Stimulated activated CD8-positive, alpha-beta memory T cell treated with anti-CD3 and anti-CD28 coated beads, Interleukin-4, amount 100 ng/mL, for 24 hours (primary cell): Measurements from ENCODE around the gene PIK3R6.

Source experiments
- DNase-seq: peaks from one replicate; pipeline ENCODE4 v3.0.0-alpha.2; 2020; ENCODE audit warnings: low read depth

Gene PIK3R6, protein sequence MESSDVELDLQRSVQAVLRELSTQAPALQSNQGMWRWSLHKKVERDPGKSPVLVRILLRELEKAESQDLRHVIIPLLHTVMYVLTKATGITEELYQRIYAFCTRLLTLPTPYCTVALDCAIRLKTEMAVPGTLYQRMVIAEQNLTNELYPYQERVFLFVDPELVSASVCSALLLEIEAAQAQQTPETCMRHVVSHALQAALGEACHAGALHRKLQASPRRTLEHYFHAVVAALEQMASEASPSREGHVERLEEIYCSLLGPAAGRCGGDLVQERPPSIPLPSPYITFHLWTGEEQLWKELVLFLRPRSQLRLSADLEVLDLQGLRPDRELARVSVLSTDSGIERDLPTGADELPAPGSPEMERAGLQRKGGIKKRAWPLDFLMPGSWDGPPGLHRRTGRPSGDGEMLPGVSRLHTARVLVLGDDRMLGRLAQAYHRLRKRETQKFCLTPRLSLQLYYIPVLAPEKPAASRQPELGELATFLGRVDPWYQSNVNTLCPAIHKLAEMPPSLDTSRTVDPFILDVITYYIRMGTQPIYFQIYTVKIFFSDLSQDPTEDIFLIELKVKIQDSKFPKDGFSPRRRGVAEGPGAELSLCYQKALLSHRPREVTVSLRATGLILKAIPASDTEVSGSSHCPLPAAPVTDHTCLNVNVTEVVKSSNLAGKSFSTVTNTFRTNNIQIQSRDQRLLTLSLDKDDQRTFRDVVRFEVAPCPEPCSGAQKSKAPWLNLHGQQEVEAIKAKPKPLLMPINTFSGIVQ

DNA sequence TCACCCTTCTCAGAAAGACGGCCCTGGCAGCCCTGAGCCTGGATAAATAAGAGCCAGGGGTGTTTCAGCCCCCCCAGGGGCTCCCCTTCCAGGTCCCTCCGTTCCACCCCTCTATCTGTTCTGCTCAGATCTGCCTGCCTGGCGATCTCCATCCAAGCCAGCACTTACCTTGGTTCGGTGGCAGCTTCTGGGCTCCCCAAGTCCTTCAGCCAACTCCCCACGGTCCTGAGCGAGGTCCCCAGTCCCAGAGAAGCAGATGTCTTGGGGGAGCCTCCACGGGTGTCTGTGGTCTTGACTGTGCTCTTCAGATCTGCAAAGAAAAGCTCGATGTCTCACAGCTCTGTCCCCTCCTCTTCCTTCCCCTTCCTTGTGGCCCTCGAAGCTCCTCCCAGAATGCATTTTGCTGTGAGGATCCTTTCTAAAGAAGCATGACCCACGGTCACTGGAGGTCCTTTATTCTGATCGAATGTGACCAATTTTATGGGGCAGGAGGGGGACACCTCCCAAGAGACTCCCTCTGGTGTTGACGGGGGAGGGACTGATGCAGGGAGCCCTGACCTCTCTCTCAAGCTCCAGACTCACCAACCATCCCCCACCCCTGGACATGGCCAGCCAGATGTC is at the start of gene PIK3R6:
TSS of gene PIK3R6 (minus strand) at position 314 of the 621 bp plus-strand sequence. CDS start 17,880 bp downstream, outside the sequence.
- no peak for DNase-seq

DNA sequence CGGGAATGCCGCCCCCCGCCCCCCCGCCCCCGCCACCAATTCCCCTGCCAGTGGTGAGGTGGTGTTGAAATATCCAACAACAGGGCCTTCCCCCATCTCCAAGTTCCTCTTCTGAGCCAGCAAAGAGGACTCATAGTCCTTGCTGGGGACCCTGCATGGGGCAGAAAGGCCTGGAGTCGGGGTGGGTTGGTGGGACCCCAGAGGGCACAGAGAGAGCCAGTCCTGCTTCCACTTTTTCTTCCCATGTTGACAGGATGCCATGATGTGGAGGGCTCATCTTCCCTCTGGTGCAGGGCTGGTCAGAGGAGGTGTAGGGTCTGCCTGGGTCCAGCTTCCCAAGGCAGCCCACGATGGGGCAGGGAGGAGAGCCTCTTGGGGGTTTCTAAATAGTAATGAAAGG is 49.0 kb upstream of the PIK3R6 start:
- no peak for DNase-seq

- DNase-seq, result no peak
Measured at GRCh38 chr17:8914554-8914953, 47.1 kb upstream of the PIK3R6 start.

GRCh38 chr17:8913879-8914278 is 46.4 kb upstream of the PIK3R6 start:
- no peak for DNase-seq

GRCh38 chr17:8913091-8913490 is 45.6 kb upstream of the PIK3R6 start:
- no peak for DNase-seq

DNA sequence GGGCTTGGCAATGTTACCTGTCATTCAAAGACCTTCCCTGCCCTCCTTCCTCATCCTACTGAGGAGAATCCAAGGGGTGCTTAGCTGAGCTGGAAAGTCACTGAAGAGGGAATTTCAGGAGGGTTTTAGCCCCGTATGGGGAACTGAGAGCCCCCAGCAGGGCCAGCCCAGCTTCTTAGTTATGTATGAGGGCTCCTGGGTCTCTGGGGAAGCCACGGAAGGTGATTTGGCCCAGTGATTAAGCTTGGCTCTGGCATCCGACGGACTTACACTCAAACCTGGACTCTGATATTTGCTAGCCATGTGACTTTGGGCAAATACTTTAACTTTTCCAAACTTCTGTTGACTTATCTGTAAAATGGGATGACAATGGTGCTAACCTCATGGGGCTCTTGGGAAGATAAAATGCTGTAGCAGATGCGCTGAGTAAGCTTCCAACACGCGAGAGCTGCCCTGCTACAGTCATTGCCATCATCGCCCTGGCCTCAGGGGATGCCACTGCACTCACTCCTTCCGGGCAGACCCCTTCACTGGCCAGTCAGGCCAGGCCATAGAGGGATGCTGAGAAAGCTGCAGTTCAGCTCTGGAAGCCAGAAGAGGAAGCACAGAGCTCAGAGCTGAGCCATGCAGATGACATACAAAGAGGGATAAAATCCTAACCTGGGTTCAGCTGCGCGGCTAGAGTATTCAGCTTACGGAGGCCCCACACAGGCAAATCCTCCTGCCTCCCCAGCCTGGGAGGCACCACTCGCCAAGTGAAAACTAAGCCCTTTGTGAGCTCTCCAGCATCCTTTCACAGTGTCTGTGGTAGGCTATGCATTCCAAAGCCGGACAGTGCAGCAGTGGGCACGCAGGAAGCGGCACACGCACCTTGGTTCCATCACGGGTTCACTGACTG is 44.9 kb upstream of the PIK3R6 start:
- no peak for DNase-seq

GRCh38 chr17:8910969-8911604 is 43.6 kb upstream of the PIK3R6 start:
- no peak for DNase-seq

- DNase-seq, result no peak
Measured at GRCh38 chr17:8909586-8910270, 42.3 kb upstream of the PIK3R6 start.

DNA sequence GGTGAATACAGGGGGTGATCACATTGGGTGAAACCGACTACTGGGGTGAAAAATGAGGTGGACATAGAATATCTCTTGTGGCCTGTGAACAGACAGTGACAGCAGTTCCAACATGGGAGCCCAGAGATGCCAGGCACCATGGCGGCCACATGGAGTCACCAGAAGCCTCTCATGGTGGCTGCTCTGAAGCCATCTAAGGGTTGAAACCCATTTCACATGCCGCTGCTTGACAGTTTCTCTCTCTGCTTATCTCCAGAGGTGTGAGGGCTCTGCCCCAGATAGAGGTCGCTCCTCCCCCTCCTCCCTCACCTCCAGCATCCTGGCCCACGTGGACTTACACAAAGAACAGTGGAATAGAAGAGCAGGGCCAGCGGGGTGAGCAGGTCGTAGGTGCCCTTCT is 37.9 kb upstream of the PIK3R6 start:
- DNase-seq, result no peak

DNA sequence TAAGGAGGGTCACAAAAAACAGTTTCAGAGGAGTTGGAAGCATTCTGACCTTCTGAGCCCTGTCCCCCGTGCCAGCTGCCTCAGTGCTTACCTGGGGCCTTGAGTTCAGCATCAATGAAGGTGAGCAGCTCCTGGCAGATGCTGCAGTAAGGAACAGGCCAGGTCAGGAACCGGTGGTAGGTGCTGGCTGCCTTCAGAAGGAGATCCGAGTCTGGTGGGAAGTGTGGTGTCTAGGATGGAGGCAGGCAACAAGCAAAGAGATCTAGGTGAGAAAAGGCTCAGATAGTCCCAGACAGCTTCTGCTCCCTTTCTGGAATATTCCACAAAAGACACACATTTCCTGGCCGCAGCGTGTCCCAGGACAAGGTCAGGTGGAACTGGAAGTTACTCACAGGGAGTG is 37.2 kb upstream of the PIK3R6 start:
- DNase-seq, result no peak

- DNase-seq, result no peak
Measured at GRCh38 chr17:8904201-8904600, 36.7 kb upstream of the PIK3R6 start.

- DNase-seq, result no peak
Measured at GRCh38 chr17:8900626-8901585, 33.4 kb upstream of the PIK3R6 start.

GRCh38 chr17:8900207-8900606 is 32.7 kb upstream of the PIK3R6 start:
- DNase-seq, result no peak

GRCh38 chr17:8898636-8899035 is 31.2 kb upstream of the PIK3R6 start:
- DNase-seq, result no peak

DNA sequence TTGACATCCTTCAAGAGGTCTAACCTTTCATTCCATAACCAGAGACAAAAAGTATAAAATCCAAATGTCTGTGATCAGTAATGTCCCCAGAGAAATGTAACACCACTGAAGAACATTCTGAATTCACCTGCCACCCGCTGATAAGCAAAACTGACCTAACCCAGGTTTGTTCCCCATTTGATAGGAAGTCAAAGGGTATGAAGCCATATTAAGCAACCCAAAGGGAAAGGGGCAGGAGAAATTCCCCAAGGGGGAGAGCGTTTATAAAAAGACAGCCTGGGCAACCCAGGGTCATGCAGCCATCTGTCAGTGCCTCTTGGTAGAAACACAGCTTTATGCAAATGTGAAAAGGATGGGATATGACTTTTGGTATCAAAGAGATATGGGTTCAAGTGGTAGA is 30.7 kb upstream of the PIK3R6 start:
- DNase-seq, result no peak

DNA sequence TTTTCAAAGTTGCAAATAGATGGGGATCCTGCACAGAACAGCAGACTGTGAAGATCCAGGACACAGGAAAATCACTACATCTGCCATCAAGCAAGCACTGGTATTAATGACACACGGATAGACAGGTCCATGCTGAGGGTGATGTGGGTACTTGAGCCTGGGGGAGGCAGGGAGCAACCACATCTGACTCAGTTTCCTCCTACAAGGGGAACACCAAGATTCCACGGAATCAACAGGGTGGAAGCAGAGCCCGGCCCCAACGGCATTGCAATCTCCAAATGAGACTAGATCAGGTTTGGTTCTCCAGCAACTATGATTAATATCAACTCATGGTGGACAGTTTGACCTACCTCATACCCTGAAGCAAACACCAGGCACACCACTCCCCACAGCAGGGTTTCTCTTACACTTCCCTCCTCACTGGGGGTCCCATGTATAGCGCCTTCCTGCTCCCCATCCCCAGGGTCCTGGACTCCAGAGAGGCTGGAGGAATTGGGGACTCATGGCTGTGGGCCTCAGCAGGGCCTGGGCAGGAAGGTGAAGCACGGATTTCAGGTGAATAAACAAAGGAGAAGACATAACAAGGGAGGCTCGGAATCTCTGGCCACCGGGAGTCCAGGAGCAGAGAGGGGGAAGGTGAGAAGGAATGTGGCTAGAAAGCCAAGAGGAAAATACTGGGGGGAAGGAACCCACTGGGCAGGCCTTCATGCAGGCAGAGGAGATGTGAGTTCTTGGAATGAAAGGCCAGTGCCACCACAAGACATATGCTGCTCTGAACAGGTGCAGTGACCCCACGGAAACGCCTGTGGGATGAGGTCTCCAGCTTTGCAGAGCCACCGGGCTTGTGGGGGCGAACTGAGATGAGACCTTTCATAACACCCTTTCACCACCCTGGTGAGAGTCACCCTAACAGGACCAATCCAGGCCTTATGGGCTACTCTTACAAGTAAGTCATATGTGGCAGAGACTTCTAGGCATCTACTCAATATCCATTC is 29.5 kb upstream of the PIK3R6 start:
- no peak for DNase-seq

DNA sequence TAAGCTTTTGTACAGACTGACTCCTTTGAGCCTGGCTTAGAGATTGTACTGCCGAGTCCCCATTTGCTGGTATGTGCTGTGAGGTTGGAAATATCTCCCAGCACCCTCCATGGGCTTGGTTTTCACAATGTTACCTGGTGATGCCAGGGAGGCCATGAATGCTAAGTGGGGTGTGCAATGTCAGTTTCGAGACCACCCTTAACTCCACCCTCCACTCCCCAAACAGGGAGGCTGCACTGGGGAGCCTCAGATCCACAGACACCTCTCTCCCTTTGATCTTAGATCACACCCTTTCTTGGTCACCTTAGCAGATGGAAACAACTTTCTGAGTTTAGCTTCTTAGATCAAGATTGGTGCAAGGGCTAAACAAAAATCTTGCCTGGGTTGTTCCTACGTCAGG is 28.6 kb upstream of the PIK3R6 start:
- DNase-seq, result no peak
